Natural killer cell (primary cell): Measurements from ENCODE around the gene MAU2. TPM values are rescaled to one million over a fixed set of nuclear protein-coding genes. Genes with fewer than 3 reads are reported as not detected.
"Not testable (repeated sequence)": the region's sequence is repeated elsewhere in the genome, so short reads cannot be mapped to it uniquely, and the experiment has no call there.

Experiments used
- ATAC-seq, 3 donors: fragments of 150-1000 bp in 2 of 3; fragments of 200-7000 bp in 1 of 3; cut with Tn5 transposase; 1 replicate in 1 of 3; 2 replicates in 2 of 3; pipeline ENCODE4 v1.10.0; 2021; ENCODE audit warnings: mild to moderate bottlenecking in 2 of 3, moderate library complexity in 2 of 3
- DNase-seq, 2 donors: peaks; one replicate each; pipeline versions ENCODE4 v3.0.0 to v3.0.0-alpha.2; 2013 to 2021; ENCODE audit warnings: mixed read lengths in 1 of 2
- H3K27ac ChIP-seq: one replicate; pipeline ENCODE4 v1.5.1; 2013; ENCODE audit warnings: mild to moderate bottlenecking, low read length
- H3K27me3 ChIP-seq: one replicate; pipeline ENCODE4 v1.6.1; 2013; ENCODE audit warnings: low read length; ENCODE audit not compliant: control insufficient read depth, insufficient read depth
- H3K36me3 ChIP-seq: one replicate; pipeline ENCODE4 v1.6.1; 2013; ENCODE audit warnings: low read length; ENCODE audit not compliant: control insufficient read depth, insufficient read depth
- H3K4me1 ChIP-seq: one replicate; pipeline ENCODE4 v1.6.1; 2013; ENCODE audit warnings: low read length; ENCODE audit not compliant: control insufficient read depth, insufficient read depth
- H3K4me3 ChIP-seq: one replicate; pipeline ENCODE4 v1.5.1; 2013; ENCODE audit warnings: low read length
- H3K9me3 ChIP-seq: one replicate; pipeline ENCODE4 v1.6.1; 2013; ENCODE audit warnings: low read length; ENCODE audit not compliant: control insufficient read depth, insufficient read depth
- H3K27ac Mint-ChIP-seq, 2 donors: one replicate each; pipeline ENCODE4 v1.8.0; 2022; ENCODE audit warnings: mild to moderate bottlenecking in 2 of 2, mixed read lengths in 2 of 2, moderate library complexity in 1 of 2
- H3K27me3 Mint-ChIP-seq, 2 donors: one replicate each; pipeline ENCODE4 v1.8.0; 2022; ENCODE audit warnings: low read depth in 2 of 2, mixed read lengths in 2 of 2
- H3K36me3 Mint-ChIP-seq: one replicate; pipeline ENCODE4 v1.8.0; 2022; ENCODE audit warnings: mixed read lengths
- H3K4me1 Mint-ChIP-seq, 2 donors: one replicate each; pipeline ENCODE4 v1.8.0; 2022; ENCODE audit warnings: mixed read lengths in 2 of 2
- H3K4me3 Mint-ChIP-seq: one replicate; pipeline ENCODE4 v1.8.0; 2022; ENCODE audit warnings: mild to moderate bottlenecking, moderate library complexity, mixed read lengths
- H3K9me3 Mint-ChIP-seq, 2 donors: one replicate each; pipeline ENCODE4 v1.8.0; 2022; ENCODE audit warnings: mixed read lengths in 2 of 2
- WGBS: methylation state at CpG from one replicate; pipeline ENCODE4 v1.1.7; 2013; ENCODE audit warnings: missing lambda C conversion rate; ENCODE audit not compliant: insufficient coverage; 5-methylcytosine and 5-hydroxymethylcytosine counted together
- intact Hi-C: fragments of 100-400 bp; cut with micrococcal nuclease; formaldehyde crosslinking; loops from one replicate; pipeline ENCODE4 v1.14.2; 2022
- total RNA-seq, 4 donors: library from RNA; stranded (reverse); fragments of 120-200 nt in 1 of 4; gene quantifications; one replicate each; pipeline versions ENCODE4 v1.2.3 to v1.2.4, GENCODE V29; 2013 to 2022
- TF ChIP-seq, protein P1 (sequence below): fragments of 200-600 bp; IDR thresholded peaks from one replicate; pipeline ENCODE4 v1.8.0; 2022; ENCODE audit warnings: antibody characterized with exemption

The MAU2 gene
- total RNA-seq, 3 donors from 2014 or later (not counting 1 experiment from before 2014, with no cell fraction given) = 144 to 164 (median 151) TPM

DNA sequence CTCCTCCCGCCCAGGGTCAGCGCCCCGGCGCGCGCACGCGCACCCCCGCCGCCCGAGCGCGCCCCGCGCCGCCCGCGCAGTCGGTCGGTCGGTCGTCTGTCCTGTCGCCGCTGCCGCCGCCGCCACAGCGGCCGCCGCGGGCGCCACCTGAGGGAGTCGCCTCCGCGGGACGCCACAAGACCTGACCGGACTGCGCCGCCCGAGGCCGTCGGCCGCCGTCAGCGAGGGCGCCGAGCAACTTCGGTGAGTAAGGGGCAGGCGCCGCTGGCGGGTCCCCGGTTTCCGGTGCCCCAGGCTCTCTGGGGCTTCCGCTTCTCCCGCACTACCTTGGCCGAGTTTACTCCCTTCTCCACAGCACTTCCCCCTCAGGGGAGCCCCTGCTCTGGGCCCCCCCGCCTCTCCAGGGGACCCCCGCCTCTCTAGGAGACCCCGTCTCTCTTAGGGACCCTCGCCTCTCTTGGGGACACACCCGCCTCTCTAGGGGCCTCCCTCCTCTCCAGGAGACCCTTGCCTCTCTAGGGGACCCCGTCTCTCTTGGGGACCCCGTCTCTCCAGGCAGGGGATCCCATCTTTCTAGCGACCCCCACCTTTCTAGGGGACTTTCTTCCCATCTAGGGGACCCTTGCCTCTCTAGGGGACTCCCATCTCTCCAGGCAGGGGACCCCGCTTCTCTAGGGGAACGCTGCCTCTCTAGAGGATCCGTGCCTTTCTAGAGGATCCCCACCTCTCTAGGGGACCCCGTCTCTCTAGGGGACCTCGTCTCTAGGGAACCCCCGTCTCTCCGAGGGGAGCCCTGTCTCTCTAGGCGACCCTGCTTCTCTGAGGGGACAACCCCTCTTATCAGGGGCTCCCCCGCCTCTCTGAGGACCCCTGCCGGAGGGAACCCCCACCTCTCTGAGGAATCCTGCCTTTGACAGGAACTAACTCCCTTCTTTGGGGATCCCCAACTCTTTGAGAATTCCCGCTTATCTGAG, 65.6 kb downstream of the MAU2 start:
- Mint-ChIP-seq H3K36me3 (no peaks in the 10 kb centered on the region), H3K27ac (peak overlapping the region; percentile 98 to 100), H3K4me1 (peaks cover 51 to 55% of the 10 kb centered on the region in 2 donors), H3K9me3 (no peaks in the 10 kb centered on the region), H3K27me3 (no peaks in the 10 kb centered on the region), H3K4me3 (peak overlapping the region; percentile 99)
- Histone ChIP-seq H3K4me3 (peak overlapping the region; percentile 89), H3K27me3 (no peaks in the 10 kb centered on the region), H3K27ac (peak overlapping the region; percentile 90), H3K36me3 (no peaks in the 10 kb centered on the region), H3K9me3 (no peaks in the 10 kb centered on the region), H3K4me1 (peaks cover 46% of the 10 kb centered on the region)
- TF ChIP-seq, protein P1, sequence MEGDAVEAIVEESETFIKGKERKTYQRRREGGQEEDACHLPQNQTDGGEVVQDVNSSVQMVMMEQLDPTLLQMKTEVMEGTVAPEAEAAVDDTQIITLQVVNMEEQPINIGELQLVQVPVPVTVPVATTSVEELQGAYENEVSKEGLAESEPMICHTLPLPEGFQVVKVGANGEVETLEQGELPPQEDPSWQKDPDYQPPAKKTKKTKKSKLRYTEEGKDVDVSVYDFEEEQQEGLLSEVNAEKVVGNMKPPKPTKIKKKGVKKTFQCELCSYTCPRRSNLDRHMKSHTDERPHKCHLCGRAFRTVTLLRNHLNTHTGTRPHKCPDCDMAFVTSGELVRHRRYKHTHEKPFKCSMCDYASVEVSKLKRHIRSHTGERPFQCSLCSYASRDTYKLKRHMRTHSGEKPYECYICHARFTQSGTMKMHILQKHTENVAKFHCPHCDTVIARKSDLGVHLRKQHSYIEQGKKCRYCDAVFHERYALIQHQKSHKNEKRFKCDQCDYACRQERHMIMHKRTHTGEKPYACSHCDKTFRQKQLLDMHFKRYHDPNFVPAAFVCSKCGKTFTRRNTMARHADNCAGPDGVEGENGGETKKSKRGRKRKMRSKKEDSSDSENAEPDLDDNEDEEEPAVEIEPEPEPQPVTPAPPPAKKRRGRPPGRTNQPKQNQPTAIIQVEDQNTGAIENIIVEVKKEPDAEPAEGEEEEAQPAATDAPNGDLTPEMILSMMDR = no peak
- under 1% methylated on average over 75 of the region's 75 CpGs for WGBS
- intact Hi-C loops = loop anchor here (1.0 to 5.0 kb wide), 4 partner anchors 8 to 103 kb away; partner anchors contain the start of gene GATAD2A
- DNase-seq (peak; percentile 39 to 57), ATAC-seq (peak; percentile 6 to 18 (median 17))

DNA sequence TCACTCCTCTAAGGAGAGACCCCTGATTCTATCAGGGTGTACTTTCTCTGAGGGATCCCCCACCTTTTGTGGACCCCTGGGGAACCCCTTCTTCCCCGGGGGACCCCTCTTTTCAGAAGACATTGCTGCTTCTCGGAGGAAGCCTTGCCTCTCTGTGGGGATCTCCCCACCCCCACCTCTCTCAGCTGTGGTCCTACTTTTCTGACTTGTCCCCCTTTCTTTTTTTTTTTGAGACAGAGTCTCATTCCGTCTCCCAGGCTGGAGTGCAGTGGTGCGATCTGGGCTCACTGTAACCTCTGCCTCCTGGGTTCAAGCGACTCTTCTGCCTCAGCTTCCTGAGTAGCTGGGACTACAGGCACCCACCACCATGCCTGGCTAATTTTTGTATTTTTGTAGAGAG, 66.5 kb downstream of the MAU2 start:
- Histone ChIP-seq H3K27me3 (no peaks in the 10 kb centered on the region), H3K27ac (peak overlapping the region; percentile 90), H3K4me3 (peak overlapping the region; percentile 89), H3K36me3 (no peaks in the 10 kb centered on the region), H3K4me1 (peaks cover 46% of the 10 kb centered on the region), H3K9me3 (no peaks in the 10 kb centered on the region)
- WGBS = 51% methylated on average over 4 of the region's 5 CpGs
- DNase-seq (no peak), ATAC-seq (no peak)
- Mint-ChIP-seq H3K4me3 (peak overlapping the region; percentile 99), H3K36me3 (no peaks in the 10 kb centered on the region), H3K27me3 (no peaks in the 10 kb centered on the region), H3K4me1 (peaks cover 52 to 58% of the 10 kb centered on the region in 2 donors), H3K27ac (peak overlapping the region; percentile 98 to 100), H3K9me3 (no peaks in the 10 kb centered on the region)
- intact Hi-C loops = loop anchor here (5.0 kb wide), 1 partner anchor 35 kb away; no protein-coding TSS in a partner anchor
- TF ChIP-seq, protein P1 = no peak

DNA sequence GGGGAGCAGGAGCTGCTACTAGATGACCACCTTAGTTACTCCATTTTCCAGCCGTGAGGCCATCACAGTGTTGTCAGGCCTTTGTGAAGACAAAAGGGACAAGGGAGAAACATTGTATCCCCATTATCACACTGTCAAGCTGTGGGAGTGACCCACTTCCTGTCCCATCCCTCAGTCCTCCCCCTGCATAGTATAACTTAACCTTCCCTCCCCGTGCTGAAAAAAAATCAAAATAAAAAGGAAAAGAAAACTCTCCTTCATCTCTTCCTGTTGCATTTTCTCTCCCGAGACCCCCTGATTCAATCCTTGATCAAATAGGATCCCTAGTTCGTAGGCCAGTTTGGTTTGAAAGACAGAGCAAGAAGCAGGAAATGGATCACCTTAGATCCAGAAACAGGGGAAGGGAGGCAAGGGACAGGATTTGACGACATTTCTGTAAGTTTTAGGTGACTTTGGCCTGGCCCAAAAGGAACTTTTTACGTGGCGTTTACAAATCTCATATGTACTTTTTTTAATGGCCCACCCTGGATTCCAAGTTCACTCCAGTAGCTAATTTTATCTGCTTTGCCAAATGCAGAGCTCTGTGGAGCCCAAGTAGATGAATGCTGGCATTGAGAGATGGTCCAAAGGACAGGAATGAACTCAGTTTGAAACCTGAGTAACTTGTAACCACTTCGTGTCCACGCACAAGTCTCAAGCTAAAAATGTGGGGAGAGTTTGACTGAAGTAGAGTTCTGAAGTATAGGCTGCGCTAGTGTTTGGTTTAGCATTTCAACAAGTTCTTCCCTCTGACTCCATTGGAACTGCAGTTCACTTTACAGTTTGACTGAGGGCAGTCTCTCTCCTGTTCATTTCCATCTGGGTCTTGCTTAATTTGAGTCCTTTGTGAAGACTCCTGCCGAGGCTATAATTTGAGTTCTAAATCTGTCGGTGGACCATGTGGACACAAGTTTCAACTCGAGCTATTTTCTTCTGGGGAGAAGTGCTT, 68.2 kb downstream of the MAU2 start:
- Mint-ChIP-seq H3K4me3 (peak overlapping the region; percentile 99), H3K9me3 (no peaks in the 10 kb centered on the region), H3K36me3 (no peaks in the 10 kb centered on the region), H3K27me3 (no peaks in the 10 kb centered on the region), H3K4me1 (peaks cover 57 to 58% of the 10 kb centered on the region in 2 donors), H3K27ac (peak overlapping the region; percentile 98 to 100)
- TF ChIP-seq, protein P1 = no peak
- intact Hi-C loops = loop anchor here (5.0 kb wide), 1 partner anchor 33 kb away; no protein-coding TSS in a partner anchor
- DNase-seq (peak in 1 of 2 donors; percentile 33), ATAC-seq (no peak)
- Histone ChIP-seq H3K27ac (peak overlapping the region; percentile 56), H3K36me3 (no peaks in the 10 kb centered on the region), H3K4me3 (no peak overlapping the region), H3K4me1 (peaks cover 54% of the 10 kb centered on the region), H3K9me3 (no peaks in the 10 kb centered on the region), H3K27me3 (no peaks in the 10 kb centered on the region)
- WGBS = 64% methylated on average over 13 of the region's 13 CpGs

DNA sequence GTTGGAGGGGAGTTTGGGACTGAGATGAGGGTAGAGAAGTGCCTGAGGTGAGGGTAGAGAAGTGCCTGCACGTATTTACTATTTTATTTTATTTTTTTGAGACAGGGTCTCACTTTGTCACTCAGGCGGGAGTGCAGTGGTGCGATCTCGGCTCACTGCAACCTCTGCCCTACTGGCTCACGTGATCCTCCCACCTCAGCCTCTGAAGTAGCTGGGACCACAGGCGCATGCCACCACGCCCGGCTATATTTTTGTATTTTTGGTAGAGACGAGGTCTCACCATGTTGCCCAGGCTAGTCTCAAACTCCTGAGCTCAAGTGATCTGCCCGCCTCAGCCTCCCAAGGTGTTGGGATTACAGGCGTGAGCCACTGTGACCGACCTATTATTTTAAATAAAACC, 69.1 kb downstream of the MAU2 start:
- H3K27me3 ChIP-seq = not testable (repeated sequence)
- peak overlapping the region; percentile 99 for H3K4me3 Mint-ChIP-seq

GRCh38 chr19:19394333-19394732, 73.7 kb downstream of the MAU2 start:
- peaks cover 29% of the 10 kb centered on the region for H3K4me1 ChIP-seq
- H3K27ac ChIP-seq, DNase-seq, H3K36me3 Mint-ChIP-seq, ATAC-seq, H3K9me3 ChIP-seq, H3K9me3 Mint-ChIP-seq, H3K4me3 ChIP-seq, H3K36me3 ChIP-seq, H3K27me3 ChIP-seq, H3K27me3 Mint-ChIP-seq: not testable (repeated sequence)
- peak overlapping the region; percentile 76 to 86 for H3K27ac Mint-ChIP-seq
- intact Hi-C loops = loop anchor here (1.0 kb wide), 1 partner anchor 8 kb away; no protein-coding TSS in a partner anchor
- H3K4me1 Mint-ChIP-seq = peaks cover 37 to 41% of the 10 kb centered on the region in 2 donors
- WGBS = 96% methylated on average over 7 of the region's 7 CpGs
- H3K4me3 Mint-ChIP-seq = peak overlapping the region; percentile 40

More for the DNA sequence above, 69.1 kb downstream of the MAU2 start:
- H3K4me1 ChIP-seq = peaks cover 57% of the 10 kb centered on the region
- ATAC-seq, H3K27ac ChIP-seq, H3K4me3 ChIP-seq, H3K27me3 Mint-ChIP-seq, H3K36me3 ChIP-seq, H3K9me3 Mint-ChIP-seq, H3K36me3 Mint-ChIP-seq, H3K9me3 ChIP-seq, DNase-seq: not testable (repeated sequence)
- intact Hi-C loops = loop anchor here (5.0 kb wide), 1 partner anchor 33 kb away; no protein-coding TSS in a partner anchor
- WGBS = 91% methylated on average over 12 of the region's 12 CpGs
- Mint-ChIP-seq H3K27ac (peak overlapping the region; percentile 98 to 100), H3K4me1 (peaks cover 61 to 62% of the 10 kb centered on the region in 2 donors)
